Stimulated activated CD4-positive, alpha-beta T cell treated with anti-CD3 and anti-CD28 coated beads, Interleukin-4, amount 100 ng/mL, for 48 hours (primary cell): ENCODE results near the gene TTYH2.
A peak's percentile ranks its signal among the peaks of the same experiment; 100 is the strongest.
"Not testable (repeated sequence)": the region's sequence is repeated elsewhere in the genome, so short reads cannot be mapped to it uniquely, and the experiment has no call there.

Source experiments
- DNase-seq, 2 donors: peaks; one replicate each; pipeline ENCODE4 v3.0.0-alpha.2; 2020; ENCODE audit warnings: low read depth in 2 of 2

The TTYH2 gene

DNA sequence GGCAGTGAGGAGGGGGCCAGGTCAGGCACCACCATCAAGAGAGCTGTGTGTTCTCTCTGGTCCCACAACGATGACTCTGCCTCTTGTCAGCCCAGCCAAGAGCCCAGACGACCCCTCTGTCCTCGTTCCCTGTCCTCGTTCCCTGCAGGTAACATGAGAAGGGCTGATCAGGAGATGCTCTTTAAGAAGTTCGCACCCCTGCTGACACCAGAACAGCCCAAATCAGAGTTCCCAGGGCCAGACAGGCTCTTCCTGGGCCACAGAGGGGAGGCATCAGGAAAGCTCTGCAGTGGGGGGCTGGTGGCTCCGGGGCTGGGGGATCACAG is 47.1 kb downstream of the TTYH2 start:
- no peak for DNase-seq

DNA sequence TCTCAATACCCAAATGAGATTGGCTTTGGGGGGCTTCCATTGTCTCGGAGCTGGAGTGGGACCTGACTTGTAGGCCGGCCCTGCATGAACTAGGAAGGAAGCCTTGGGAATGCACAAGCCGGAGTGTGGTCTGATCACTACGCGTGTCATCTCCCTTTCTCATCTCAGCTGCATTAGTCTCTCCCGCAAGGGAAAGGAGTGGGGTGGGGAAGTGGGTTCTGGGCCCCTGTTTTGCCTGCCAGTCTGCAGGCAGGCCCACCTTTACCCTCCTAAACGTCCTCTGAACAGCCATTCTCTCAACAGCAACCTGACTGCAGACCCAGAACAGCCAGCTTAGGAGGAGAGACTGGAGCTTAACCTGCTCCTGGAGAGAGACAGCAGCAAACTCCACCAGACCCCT is 49.2 kb downstream of the TTYH2 start:
- no peak for DNase-seq

DNA sequence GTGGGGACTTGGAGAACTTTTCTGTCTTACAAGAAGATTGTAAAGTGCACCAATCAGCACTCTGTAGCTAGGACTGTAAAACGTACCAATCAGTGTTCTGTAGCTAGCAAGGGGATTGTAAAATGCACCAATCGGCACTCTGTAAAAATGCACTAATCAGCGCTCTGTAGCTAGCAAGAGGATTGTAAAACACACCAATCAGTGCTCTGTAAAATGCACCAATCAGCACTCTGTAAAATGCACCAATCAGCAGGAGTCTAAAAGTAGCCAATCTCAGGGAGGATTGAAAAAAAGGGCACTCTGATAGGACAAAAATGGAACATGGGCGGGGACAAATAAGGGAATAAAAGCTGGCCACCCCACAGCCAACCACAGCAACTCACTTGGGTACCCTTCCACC is 53.7 kb downstream of the TTYH2 start:
- DNase-seq = not testable (repeated sequence)

DNA sequence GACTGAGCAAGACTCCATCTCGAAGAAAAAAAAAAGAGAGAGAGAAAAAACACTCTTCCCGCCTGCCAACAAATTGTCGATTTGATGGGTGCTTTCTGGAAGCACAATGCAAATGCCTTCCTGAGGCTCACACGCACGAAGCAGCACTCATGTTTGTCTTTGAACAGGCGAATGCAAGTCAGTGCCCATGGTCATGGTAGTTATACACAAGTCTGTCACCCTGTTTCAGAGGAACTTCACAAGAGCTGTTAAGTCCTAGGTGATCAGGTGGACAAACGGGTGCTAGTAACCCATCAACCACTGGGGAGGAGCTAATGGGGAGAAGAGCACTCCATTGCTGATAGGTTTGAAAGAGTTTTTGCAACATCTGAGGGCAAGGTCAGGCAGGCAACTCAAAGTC is 54.2 kb downstream of the TTYH2 start:
- no peak for DNase-seq

DNA sequence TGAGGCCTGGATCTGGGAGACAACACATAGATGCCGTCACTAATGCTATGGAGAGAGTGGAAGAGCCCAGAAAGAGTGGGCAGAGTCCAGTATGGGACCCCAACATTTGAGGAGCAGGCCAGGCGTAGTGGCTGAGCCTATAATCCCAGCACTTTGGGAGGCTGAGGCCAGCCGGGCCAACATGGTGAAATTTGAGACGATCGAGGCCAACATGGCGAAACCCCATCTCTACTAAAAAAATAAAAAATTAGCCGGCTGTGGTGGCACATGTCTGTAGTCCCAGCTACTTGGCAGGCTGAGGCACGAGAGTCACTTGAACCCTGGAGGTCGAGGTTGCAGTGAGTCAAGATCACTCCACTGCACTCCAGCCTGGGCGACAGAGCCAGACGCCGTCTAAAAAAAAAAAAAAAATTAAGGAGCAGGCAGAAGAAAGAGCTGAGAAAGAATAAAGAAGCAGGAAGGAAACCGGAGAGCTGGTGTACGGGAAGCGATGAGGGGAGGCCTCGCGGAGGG is 54.7 kb downstream of the TTYH2 start:
- DNase-seq = no peak

DNA sequence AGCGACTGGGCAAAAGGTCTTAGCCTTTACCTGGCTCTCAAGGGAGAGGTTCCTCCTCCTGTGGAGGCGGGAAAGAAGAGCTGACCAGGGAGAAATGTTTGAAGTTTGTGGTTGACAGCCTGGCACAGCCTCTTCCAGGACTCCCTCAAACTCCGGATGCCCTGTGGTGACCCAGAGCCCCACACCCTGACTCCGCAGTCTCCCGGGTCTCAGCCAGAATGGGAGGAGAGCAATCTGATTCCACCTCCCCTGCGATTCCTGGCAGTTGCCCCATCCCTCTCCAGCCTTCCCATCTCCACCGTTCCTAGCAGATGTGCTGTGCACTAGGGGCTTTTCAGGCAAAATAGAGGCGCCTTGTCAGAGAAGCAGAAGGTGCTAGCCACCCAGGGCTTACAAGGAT is 55.2 kb downstream of the TTYH2 start:
- no peak for DNase-seq

DNA sequence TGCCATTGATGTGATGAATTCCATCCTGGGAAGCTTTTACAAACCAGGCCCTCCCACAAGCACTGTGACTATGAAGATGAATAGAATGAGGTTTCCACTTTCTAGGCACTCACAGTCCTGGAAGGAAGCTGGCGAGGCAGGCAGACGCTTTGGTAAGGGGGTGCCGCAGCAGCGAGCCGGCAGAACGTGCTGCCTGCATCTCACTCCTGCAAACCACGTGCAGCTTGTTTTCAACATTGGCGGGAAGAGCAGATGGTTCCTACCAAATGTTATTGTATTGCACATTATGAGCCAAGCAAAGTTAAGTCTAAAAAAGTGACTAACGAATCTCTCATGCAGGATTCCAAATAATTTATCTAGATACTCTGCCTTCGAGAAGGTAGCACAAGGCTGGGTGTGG is 57.0 kb downstream of the TTYH2 start:
- no peak for DNase-seq

DNA sequence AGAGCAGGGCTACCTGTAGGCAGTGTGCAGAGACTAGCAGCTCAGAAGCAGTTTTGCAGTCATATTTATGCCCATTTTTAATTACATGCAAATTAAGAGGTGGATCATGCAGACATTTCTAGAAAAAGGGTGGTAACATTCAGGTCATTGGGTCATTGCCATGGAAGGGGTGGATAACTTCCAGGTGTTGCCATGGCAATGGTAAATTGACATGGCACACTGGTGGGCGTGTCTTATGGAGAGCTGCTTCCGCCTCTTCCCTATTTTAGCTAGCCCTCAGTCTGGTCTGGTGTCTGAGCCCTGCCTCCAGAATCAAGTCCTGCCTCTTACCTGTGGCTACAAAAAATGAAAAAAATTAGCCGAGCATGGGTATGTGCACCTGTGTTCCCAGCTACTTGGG is 57.9 kb downstream of the TTYH2 start:
- DNase-seq = no peak

DNA sequence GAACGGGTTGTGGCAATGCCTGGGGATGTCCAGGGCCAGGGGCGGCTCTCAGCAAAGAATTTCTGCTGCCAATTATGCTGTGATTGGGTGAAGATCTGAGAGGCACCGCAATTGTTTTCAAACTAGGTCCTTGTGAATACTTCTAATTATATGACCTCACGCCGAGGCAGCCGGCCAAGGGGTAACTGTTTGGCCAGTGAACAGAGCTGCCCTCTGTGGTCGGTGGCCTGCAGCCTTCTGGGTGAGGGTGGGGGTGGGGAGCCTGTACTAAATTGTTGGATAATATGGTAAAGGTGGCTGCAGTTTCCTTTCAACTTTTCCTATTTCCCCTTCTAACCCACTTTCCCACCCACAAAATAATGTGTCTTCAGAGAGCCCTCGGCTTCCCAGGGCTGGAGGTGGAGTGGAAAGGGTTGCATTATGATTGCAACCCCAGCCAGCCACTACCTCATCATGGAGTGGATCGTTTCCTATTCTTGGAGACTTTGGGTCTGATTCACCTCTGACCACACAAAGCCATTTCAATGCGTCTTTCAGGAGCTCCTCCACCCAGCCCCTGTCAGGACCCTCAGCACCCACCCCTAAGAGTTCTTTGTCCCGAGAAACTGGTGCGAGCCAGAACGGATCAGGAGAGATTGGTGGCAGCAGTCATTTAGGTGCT is 58.7 kb downstream of the TTYH2 start:
- DNase-seq = no peak

DNA sequence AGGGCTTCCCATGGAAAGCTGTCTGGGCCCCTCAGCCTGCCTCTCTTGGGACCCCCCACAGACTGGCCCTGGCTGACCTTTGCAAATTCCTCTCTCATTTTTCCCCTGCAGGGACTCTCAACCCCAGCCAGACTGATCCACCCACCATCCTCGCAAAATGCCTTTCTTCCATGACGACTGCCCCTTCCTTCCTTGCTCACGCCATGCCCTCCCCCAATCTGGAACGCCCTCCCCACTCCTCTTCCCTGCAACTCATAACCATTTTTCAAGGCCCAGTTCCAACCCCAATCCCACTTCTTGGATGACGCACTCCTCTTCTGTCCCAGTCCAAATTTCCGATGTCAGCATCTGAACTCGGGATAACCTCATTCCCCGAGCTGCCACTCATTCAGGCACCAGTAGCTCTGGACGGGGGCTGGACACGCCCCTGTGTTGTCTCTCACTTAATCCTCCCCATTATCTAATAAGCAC is 59.4 kb downstream of the TTYH2 start:
- DNase-seq = no peak

DNA sequence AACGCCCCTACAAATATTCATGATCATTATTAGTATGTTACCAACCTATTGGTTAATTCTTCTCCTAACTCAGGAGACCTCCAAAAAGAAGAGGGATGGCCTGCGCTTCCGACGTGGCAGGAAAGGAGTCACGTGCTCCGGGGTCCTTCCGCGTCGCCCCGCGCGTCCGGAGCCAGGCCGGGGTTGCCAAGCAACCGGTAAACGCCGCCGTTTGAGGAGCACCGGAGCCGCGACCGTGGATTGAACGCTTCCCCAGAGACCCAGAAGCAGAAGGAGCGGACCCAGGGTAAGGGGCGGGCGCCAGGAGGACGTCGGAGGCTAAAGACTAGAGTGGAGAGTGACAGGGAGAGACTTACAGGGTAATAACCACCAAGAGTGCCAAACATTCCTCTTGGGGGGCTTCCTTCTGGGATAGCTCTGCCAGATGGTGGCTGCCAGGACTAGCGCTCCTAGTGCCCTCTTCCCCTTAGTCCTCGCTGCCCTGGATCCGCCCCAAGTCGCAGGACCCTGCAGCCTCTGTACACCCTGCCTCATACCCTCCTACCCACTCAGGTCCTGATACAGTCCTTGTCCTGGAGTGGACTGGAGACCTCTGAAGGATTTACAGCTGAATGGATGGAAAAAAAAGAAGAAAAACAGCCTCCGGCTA is 60.8 kb downstream of the TTYH2 start, which contains the start of gene DNAI2:
Gene DNAI2, plus strand, starts transcription at position 175 of the 649 bp plus-strand sequence. CDS start 7,584 bp downstream, outside the sequence.
- DNase-seq = no peak

DNA sequence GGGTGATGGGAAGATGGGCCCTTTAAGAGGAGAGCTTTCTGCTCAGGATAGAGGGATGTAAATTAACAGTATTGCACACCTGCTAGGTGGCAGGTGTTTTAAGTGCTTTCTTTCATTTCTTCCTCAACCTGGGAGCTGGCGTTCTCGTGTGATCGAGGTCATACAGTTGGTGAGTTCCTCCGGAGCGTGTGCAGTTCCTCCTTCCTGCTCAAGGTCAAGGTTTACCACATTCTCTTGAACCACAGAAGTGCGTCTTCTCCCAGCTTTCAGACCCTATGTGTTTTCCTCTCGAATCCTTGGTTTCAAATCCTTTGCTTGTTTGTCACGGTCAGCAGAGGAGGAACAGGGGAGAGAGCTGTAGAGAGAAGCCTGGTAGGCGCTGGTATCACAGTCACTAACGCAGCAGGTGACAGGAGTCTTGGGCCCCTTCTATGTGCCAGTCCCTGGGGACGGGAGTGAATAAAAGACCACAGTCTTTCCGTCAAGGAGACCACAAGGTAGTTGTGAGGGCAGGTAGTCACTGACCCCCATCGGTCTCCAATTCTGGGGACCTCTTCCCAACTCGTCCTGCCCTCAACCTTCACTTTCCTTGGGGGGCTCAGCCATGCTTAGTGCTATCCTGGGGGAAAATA is 61.5 kb downstream of the TTYH2 start:
- no peak for DNase-seq

DNA sequence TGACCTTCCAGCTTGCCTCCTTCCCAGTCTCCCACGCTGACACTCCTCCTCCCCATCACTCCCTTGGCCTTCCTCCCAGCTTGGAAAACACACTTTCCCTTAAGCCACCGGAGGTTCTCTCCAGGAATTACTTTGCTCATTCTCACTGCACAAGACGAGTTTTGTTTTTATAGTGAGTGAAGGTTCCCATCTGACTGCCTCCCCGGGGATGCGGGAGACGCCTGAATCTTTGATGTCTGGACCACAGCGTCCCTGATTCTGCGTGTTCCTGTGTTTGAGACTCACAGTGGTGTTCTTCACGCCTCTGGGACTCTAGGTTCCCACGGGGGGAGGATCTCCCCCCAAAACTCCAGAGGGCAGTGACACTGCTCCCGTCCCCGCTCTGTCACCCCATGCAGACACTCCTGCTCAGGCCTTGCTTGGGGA is 62.7 kb downstream of the TTYH2 start:
- DNase-seq = no peak

DNA sequence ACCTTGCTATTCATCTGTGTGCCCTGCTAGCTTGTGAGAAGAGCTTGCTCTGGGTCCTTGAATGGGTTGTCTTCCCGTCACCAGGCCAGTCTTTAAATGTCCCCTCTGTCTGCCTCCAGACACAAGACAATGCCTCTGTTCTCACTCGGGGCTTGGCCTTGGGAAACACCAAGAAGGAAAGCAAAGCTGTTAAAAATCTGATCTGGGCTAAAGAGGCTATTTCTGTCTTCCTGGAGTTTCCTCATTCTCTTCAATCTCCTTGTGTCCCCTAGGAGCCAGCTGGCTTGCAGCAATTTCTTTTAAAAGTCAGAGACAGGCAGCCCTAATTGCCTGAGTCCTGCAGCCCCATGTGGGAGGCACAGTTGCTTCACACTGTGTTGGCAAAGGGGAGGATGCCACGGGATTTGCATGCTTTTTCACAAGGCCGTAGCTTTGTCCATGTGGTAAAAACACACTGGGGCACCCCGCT is 63.2 kb downstream of the TTYH2 start:
- DNase-seq = no peak

DNA sequence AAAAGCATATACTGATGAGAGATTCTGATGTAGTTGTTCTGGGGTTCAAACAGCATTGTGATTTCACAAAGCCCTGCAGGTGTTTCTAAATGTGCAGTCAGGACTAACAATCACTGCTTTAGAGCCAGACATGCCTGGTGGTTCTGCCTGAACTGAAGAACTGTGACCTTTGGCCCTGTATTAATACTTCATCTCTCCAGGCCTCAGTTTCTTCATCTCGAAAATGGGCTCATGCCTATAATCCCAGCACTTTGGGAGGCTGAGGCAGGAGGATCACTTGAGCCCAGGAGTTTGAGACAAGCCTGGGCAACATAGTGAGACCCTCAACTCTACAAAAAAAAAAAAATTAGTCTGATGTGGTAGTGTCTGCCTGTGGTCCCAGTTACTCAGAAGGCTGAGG is 64.6 kb downstream of the TTYH2 start:
- DNase-seq = no peak

DNA sequence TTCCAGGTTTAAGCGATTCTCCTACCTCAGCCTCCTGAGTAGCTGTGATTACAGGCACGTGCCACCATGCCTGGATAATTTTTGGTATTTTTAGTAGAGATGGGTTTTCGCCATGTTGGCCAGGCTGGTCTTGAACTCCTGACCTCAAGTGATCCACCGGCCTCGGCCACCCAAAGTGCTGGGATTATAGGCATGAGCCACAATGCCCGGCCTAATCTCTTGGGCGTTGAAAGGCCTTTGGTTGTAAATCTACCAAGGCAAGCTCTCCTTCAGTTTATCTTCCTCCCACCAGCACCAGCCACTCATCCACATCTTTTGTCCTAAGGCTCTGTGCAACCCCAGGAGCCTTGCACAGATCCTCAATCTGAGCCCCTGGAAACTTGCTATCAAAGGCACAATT is 66.2 kb downstream of the TTYH2 start:
- not testable (repeated sequence) for DNase-seq

DNA sequence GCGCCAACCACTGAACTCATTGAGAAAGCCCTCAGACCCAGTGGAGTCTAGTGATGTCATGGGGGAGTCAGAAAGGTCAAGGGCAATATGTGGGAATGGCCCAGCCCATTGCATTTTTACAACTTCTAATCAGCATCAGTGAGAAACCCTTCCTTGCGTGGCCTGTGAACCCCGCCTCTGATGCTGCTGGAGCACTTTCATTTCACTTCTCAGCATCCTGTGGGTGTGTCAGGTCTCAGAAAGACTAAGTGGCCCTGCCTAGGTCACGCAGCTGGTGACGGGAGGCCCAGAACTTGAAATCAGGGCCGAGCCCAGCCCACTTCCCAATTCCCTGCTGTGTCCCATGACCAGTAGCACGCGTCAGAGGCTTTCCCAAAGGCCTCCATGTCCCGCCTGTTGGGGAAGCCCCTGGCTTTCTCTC is 66.7 kb downstream of the TTYH2 start:
- peak; percentile 26 to 61 for DNase-seq

DNA sequence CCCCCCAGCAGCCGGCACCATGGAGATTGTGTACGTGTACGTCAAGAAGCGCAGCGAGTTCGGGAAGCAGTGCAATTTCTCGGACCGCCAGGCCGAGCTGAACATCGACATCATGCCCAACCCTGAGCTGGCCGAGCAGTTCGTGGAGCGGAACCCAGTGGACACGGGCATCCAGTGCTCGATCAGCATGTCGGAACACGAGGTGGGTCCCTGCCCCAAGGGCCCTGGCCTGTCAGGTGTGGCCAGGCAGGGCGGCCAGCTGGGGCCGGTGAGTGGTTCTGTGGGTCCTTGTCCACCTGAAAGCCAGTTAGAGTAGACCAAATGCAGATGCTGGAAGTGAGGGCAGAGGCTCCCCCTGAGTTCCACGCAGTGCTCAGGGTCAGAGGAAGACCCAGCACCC is 68.4 kb downstream of the TTYH2 start:
- no peak for DNase-seq

DNA sequence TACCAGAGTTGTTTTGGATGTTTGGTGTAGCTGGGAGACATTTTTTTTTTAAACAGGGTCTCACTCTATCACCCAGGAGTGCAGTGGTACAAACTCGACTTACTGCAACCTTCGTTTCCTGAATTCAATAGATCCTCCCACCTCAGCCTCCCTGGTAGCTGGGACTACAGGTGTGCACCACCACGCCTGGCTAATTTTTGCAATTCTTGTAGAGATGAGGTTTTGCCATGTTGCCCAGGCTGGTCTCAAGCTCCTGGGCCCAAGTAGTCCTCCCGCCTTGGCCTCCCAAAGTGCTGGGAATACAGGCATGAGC is 68.9 kb downstream of the TTYH2 start:
- DNase-seq = not testable (repeated sequence)

DNA sequence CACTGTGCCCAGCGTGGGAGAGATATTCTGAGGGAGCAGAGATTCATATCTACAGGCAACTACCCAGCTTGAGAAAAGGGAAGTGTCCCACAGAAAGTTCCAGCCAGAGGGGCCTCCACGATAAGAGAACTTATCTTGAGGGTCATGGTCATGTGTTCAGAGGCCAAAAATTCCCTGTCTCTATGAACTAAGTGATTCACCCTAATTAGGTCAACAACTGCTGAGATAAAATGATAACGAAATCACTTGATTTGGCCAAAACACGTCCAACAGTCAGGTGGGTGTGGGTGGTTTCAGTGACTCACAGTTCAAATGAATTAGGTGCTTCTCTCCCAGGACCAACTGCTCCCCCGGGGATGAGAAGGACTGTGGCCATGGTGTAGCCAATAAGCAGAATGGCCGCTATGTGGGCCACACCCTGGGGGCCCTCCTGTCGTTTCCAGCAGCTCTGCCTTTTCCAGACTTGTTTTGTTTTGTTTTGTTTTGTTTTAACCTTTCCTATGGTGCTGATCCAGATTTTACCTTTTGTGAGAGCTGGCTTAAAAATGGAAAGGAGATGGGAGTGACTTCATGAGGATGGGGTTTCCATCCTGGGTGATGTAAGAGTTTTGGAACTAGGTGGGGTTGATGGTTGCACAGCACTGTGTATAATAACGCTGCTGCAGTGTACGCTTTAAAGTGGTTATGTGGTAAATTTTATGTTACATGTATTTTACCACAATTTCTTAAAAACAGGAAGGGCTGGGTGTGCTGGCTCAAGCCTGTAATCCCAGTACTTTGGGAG is 69.4 kb downstream of the TTYH2 start:
- peak; percentile 47 to 72 for DNase-seq

DNA sequence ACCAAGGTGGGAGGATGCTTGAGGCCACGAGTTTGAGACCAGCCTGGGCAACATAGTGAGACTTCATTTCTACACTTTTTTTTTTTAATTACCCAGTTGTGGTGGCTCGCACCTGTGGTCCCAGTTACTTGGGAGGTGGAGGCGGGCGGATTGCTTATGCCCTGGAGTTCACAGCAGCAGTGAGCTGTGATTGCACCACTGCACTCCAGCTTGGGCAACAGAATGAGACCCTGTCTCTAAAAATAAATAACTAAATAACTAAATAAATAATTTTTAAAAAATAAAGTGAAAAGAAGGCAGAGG is 70.0 kb downstream of the TTYH2 start:
- DNase-seq = no peak

DNA sequence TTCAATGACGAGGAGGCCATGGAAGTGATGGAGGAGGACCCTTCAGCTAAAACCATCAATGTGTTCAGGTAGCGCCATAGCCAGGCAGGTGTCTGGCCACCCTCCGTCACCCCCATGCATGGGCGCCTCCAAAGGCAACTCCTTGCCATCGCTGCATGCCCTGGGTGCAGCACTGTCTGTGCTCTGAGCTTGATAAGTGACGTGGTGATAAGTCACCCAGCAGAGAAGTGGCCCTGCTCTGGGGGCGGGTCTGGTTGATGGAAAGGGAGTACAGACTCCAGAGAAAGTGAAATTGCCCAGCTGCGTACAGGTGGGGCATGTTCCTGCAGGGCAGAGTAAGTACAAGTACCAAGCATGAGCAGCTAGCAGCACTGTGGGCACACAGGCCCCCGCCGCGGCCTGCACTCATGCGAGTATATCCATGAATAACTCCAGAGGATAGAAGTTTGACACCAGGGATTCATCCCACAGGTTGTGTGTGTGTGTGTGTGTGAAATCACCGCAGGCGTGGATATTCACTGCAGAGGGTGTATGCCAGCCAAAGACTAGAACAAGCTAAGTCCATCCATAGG is 73.7 kb downstream of the TTYH2 start:
- no peak for DNase-seq
